Fibroblast of skin of left biceps (primary cell): ENCODE measurements around the gene EGFL6.

Source experiments
- DNase-seq, 2 experiments: peaks; one replicate each; pipeline ENCODE4 v3.0.0-alpha.2; 2013; ENCODE audit warnings: low read depth in 2 of 2

Gene EGFL6, protein sequence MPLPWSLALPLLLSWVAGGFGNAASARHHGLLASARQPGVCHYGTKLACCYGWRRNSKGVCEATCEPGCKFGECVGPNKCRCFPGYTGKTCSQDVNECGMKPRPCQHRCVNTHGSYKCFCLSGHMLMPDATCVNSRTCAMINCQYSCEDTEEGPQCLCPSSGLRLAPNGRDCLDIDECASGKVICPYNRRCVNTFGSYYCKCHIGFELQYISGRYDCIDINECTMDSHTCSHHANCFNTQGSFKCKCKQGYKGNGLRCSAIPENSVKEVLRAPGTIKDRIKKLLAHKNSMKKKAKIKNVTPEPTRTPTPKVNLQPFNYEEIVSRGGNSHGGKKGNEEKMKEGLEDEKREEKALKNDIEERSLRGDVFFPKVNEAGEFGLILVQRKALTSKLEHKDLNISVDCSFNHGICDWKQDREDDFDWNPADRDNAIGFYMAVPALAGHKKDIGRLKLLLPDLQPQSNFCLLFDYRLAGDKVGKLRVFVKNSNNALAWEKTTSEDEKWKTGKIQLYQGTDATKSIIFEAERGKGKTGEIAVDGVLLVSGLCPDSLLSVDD

DNA sequence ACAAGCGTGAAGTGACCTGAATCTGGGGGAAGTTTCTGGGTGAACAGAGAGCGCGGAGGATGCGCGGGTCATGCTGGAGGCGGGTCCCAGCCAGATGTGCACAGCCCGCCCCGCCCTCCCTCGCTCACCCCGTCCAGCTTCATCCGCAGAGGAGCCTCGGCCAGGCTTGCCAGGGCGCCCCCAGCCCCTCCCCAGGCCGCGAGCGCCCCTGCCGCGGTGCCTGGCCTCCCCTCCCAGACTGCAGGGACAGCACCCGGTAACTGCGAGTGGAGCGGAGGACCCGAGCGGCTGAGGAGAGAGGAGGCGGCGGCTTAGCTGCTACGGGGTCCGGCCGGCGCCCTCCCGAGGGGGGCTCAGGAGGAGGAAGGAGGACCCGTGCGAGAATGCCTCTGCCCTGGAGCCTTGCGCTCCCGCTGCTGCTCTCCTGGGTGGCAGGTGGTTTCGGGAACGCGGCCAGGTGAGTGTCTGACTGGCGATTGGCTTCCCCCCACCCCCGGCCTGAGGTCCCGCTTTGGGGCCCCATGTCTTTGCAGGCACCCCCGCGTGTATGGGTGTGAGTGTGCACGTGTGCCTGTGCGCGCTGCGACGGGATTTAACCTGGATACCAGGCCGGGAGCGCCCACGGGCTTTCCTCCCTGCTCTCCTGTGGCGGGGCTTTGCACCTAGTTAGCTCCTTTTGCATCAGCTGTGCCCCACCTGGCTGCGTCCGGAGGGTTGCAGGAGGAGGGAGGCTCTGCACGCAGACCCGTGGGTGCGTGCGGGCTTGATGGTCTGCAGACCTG is at the start of gene EGFL6:
Gene EGFL6 (plus strand): TSS at position 123 of the 782 bp plus-strand sequence. CDS start 261 bp downstream, at position 384.
- DNase-seq = no peak

DNA sequence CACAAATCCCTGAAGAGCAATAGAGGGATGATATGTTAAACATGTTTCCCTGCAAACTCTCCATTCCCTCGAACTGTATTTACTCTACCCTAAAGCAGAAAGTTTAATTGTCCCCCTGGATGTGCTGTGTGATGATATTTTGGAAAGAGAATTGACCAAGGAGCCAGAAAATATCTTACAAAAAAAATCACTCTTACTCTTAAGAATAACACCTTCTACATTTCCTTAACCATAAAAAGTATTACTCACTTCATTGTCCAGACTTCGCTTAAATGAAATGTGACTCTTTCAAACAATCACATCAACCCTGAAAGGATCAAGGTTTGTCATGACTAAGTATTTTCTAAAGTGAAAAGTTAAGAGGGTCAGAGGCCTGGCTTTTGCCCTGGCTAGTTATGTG is 49.0 kb upstream of the EGFL6 start:
- no peak for DNase-seq

DNA sequence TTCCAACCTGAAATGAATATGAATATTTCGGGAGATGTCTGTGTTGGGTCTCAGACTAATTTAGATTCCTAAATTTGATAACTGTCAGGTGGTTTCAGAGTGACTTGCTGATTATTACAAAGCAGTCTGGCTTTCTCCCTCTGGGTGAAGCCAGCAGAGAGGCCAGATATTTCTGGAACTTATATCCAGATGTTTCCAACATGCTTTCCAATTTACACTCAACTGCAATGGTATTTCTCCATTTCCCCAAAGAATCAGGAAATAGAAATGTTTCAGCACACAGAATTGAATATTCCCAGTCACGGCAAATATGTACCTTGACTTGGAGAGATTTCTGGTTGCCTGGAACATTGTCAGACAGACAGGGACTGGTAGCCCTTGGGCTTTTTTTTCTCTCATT is 48.5 kb upstream of the EGFL6 start:
- DNase-seq = peak; percentile 61 to 64

DNA sequence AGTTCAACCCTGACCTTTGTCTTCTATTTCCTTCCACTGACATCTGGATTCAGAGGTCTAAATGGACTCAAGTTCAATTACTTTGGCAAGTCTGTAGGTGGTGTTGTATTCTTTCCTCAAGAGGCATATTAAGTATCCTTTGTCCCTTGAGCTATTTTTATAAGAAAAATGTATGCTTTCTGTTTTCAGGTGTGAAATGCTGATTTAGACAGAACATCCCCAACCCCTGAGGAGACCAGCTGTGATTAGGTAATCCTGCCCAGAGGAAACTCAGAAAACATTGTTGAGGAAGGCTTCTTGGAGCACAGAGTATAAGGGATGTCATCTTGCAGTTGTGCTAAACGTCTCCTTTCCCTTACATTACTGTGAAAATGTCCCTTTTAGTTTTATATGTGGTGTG is 46.6 kb upstream of the EGFL6 start:
- no peak for DNase-seq

DNA sequence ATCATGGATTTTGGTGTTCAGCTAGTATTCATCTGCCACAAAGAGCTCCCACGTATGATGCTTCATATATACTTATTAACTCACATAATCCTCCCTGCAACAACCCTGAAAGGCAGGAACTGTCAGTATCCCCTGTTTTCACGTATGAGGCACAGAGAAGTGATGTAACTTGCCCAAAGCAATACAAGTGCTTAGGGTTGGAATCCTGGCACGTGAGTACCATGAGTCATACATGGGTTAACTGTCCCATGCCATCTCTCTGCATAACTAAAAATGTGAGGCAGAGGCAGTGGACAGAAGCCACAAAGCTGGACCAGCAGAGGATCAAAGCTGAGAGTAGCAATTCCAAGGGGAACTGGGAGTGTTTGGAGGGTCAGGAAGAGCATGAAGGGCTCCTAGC is 35.7 kb upstream of the EGFL6 start:
- DNase-seq = no peak

DNA sequence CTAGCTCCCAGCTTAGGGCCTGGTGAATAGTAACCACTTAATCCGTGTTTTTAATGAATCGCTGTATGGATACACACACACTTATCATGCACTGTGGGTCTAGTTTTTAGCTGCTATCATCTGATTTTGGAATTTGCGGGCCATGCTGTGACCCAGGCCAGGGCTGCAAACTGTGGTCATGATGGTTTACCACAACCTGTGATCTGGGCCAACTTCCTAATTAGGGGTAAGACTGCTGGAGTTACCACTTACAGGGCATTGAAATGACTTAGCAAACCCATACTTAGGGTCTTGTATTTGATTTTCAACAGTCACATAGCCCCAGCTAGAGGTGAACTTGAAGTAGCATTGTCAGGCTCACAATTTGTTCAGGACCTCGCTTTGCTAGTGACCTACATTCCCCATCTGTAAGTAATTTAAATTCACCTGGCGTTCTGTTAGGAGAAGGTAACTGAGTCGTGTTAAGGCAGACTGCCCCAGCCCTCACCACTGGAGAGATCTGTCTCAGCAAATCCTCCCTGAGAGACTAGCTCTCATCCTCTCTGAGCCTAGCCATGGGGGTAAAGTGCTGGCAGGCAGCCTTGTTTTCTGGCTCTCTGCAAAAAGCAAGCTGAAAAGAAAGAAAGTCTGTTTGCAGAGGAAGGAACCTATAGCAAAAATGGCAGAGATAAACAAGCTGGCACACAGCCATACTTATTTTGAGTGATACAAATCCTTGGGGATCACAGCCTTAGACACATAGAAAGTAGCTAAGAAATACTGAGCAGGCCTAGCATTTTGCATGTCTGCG is 33.8 kb upstream of the EGFL6 start:
- no peak for DNase-seq

DNA sequence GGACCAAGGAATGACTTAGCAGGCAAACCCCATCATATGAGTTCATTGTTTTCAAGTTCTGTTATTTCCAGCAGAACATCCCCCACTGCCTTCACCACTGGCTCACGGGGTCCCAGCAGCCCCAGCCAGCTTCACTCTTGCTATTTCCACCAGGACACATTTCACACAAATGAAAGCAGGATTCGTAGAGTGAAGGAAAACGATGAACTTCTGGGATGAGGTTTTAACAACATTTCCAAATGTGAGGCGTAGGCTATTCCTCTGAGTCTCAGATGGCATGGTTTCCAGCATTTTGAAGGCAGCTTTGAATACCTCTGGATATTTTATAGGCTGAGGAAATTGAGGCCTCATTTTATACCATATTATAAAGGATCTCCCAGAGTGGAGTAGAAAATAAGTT is 32.9 kb upstream of the EGFL6 start:
- DNase-seq = no peak

DNA sequence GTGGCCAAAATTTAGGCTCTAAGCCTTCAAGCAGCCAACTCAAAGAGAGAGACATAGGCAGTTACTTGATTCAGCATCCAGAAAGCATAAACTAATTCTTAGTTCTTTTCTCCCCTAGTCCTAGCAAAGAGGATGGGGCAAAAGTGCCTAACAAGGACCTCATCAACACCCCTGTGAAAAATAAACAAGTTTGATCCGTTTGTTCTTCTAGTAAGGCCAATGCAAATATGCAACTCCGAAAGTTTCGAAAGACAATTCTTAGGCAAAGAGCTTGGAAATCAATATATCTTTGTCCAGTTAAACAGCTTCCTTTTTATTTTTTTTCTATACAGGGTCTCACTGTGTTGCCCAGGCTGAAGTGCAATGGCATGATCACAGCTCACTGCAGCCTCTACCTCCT is 31.0 kb upstream of the EGFL6 start:
- no peak for DNase-seq

DNA sequence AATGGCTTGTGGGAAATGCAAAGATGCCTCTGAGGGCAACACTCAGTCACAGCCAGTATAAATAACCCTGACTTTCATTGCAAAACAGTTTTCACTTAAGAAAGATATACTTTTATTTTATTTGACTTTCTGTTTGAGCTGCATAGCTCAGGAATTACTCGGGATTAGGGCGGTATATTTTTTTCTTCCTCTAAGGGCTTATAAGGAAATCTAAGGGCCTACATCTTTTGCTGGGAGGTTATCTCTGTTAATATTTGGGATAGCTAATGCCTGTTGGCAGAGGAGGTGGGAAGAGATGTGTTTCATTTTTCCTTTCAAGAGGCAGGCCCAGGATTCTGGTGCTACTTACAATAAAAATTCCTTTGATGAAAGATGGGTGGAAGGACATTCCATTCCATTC is 28.8 kb upstream of the EGFL6 start:
- no peak for DNase-seq

DNA sequence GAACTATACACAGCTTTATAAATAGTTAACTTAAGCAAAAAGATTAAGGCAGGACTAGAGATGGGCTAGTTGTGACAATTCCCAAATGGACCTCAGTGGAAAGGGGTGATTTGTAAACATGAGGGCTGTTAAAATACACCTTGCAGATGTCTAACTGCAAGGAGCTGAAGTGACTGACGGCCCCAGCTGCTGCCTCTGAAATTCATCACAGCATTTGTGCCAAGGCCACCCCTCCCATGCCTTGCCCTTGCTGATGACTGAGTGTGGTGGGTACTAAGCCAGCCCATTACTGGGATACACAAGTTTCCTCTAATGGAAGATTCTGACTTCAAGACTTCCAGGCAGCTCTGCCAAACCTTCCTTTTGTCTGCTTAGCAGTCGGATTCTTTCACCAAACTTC is 23.7 kb upstream of the EGFL6 start:
- DNase-seq = no peak

DNA sequence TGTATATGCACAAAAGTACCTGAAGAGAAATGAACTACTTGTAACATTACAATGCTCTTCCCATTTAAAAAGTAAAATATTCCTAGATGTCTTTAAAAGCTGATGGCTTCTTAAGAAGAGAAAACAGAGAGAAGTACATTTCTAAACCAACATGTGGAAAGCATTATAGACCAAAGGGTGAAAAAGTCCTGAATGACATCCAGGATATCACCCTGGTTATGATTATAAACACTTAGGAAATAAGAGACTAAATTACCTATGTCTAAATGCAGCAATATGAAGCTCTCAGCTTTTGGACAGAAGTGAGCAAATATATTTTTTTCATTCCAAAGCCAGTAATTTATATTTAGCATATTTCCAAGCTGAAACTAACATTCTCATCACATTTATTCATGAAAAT is 21.7 kb upstream of the EGFL6 start:
- DNase-seq = no peak

DNA sequence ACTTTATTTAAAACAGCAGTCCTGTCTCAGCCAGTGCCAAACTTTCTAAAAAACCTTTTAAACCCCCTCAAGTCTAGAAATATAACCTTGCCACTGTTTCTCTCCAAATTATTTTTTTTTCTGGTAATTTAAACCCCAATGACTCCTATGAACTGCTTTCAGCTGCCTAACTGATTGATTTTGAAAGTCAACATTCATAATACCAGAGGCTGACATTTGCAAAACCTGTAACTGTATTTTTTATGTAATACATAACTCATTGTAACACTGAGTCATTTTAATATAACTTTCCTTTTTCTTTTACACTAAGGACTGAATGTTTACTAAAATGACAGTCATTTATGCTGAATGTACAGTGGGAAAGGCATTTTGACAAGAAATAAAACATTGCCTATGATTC is 19.1 kb upstream of the EGFL6 start:
- no peak for DNase-seq

DNA sequence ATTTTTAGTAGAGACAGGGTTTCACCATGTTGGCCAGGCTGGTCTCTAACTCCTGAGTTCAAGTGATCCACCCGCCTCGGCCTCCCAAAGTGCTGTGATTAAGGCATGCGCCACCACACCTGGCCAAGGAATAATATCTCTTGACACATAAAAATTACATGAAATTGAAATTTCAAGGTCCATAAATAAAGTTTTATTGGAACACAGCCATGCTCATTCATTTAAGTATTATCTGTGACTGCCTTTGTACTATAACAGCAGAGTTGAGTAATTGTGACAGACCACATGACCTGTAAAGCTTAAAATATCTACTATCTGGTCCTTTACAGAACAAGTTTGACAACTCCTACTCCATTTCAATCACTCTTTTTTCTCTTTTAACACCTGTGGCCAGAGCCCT is 17.8 kb upstream of the EGFL6 start:
- DNase-seq = no peak

DNA sequence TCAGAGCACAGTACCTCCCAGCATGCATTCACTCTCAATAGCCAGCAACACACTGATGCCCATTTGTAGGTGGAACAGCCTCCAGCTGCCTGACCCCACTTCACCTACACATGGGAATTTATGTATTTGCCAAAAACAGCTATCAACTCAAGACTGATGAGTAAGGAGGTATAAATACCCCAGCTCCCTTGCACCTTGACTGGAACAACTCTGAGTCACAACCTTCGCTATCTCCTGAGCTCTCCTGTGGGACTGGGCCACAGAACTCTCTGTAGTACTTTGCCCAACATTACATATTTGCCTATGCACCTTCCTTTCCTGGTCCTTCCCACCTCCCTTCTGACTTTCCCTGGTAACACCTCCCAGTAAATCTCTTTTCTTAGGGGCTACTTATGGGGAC is 16.5 kb upstream of the EGFL6 start:
- DNase-seq = no peak

DNA sequence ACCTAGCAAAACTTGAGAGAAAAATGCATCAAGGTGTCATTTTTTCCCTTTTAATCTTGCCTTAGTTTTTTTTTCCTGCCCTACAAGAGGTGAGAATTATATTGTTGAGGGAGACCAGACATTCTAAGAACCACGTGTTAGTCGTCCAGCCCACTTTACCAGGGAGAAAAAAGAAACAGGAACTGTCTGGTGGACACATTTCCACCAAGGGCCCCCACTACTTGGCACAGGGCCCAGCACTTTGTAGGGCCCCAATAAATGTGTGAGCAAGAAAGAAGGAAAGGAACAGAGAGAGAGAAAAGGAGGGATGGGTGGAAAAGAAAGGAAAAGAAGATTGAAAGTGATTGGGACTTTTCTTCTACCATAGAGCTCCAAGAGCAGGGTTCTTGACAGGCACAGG is 3.9 kb upstream of the EGFL6 start:
- no peak for DNase-seq

DNA sequence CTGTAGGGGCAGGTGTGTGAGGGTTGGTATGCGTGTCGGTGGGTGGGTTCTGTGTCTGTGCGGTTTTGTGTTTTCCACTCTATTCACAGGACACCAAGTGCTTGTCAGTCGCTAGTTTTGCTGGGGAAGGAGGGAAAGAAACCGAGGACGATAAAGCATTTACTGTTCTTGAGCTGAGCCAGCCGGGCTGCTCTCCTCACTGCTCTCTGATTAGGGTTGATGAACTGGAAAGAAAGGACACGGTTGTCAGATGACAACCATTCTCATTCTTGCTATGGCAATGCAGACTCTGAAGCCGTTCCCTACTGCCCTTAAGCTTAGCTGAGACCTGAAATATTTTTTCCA is 832 bp downstream of the EGFL6 start:
- DNase-seq = no peak

DNA sequence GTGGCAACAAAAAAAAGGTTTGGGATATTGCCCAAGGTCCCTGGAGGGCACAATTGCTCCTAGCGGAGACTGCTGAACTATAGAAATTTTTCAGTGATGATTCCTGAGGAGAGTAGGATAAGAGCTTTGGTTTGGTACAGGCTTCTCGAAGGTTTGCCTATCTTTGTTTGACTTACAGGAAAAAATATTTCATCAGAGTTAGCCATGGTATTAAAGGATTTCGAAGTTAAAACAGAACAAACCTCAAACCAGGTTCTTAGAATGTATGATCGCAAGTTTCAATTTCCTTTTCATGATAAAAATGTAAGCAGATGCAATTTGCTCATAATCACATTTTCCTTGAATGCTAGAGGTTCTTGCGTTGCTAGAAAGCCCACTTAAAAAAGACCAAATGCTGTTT is 1.7 kb downstream of the EGFL6 start:
- no peak for DNase-seq

DNA sequence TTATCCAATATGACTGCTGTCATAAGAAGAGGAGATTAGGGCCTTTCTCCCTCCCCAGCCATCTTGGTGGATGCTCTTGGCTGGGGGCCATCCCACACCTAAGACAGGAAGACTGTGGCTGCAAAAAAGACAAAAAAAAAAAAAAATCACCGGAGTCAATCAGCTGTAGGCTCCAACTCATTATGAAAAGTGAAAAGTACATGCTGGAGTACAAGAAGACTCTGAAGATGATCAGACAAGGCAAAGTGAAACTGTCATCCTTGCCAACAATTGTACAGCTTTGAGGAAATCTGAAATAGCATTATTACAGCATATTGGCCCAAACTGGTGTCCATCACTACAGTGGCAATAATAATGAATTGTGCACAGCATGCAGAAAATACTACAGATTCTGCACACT is 5.2 kb downstream of the EGFL6 start:
- no peak for DNase-seq

DNA sequence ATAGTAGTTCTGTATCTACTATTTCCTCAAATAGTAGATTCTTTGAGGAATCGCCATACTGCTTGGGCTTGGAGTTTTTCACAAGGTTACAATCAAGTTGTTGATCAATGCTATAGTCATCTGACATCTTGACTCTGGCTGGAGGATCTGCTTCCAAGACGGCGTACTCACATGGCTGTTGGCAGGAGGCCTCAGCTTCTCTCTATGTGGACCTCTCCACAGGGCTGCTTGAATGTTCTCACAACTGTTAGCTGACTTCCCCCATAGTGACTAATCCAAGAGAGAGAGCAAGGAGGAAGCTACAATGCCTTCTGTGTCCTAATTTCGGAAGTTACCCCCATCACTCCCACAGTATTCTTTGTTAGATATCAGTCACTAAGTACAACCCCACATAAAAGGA is 10.3 kb downstream of the EGFL6 start:
- DNase-seq = no peak

DNA sequence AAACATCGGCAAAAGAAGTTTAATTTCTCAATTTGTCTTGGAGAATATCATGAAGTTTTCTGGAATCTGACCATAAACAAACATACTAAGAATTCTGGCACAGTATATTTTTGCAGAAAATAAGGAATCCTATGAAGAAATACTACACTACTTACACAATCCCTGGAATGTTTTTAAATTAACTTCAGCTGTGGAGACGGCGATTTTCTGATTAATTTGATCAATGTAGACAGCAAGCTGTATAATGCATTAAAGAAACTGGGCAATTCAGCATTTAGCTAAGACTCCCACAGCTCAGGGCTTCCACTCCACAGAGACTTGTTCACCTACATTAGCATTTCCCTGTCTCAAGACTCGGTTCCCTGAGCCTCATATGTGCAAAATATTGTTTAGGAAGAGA is 12.2 kb downstream of the EGFL6 start:
- DNase-seq = peak; percentile 50 to 64

DNA sequence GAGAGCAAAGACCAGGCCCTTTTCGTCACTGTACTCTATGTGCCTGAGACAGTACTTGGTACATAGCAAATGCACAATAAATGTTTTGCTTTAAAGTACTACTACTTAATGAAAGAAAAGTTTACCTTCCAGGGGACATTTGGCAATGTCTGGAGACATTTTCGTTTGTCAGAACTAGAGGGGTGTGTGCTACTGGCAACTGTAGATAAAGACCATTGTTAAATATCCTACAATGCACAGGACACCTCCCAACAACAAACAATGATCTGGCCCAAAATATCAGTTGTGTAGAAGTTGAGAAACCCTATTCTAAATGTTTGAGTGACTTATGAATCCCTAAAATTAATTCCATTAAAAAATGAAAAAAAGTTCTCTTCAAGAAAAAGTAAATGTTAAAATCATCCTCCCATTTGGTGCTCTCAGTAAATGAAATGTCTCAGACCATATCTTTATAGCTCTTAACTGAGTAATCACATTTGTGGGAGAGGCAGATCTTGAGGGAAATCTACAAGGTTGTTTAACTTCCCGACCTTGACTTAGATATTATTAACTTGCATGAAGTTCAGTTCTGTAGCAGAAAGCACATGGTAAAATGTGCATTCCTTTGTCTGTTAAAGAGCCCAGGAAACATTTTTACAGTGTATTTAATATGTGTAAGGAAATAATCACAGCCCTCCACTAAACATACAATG is 18.5 kb downstream of the EGFL6 start:
- no peak for DNase-seq

DNA sequence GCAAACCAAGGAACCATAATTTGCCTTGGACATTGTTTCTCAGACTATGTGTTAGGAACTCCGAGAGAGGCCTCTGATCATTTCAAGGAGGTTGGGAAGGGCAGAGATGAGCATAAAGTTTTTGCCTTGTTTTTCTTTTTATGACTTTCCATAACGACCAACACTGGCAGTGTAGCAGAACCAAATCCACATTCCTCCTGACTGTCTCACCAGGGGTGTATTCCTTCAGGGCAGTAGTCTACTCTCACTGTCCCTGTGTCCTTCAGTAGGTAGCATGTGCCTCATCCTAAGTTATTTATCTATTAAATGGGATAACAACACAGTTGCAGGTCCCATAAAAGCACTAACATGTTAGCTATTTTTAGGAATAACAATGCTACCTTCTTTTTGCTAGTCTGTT is 20.8 kb downstream of the EGFL6 start:
- DNase-seq = no peak
